Measurements from ENCODE around the gene CHL1.

GRCh38 chr3:248864-249520 is 52.4 kb downstream of the CHL1 start:
- no peak for TF ChIP-seq CTCF (IDR thresholded peaks at IDR 0.05)
- no peak for TF ChIP-seq POLR2A (IDR thresholded peaks at IDR 0.05)

All from esophagus squamous epithelium (tissue), 4 donors.